CD4-positive, alpha-beta T cell treated with Interleukin-2 at 100 ng/mL for 4 hours (primary cell): ENCODE data around the gene ZC3H12A.

Experiments used
- DNase-seq: peaks from one replicate; pipeline ENCODE4 v3.0.0-alpha.2; 2020; ENCODE audit warnings: low spot score

ZC3H12A gene

DNA sequence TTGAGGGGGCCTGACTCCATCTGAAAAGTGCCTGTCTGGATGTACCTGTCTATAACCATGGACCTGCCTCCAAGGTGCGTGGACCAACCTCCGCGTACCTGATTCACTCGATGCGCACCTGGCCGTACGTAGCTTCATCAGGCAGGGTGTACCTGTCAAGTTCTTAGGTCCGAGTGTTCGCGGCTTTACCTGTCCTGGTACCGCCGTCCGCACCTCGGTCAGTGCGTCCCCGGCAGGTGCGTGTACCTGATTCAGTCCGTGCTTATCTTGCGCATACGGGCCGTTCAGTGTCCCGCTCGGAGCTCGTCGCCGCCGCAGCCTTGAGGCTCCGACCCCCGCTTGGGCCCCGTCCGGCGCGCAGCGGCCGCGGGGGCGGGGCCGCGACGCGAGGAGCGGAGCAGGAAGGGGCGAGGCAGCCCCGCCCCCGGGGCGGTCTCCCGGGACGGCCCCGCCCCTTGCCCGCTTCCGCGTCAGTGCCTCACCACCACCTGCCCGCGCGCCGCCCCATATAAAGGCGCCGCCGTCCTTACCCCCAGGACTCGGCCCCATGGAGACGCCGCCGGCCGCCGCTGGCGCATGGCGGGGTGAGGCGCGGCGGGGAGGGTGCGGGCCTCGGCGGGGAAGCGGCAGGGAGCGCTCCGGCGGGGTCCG is at the start of gene ZC3H12A:
Gene ZC3H12A (plus strand): TSS at position 535 of the 651 bp plus-strand sequence. CDS start 917 bp downstream, outside the sequence.
- DNase-seq = peak; percentile 92

DNA sequence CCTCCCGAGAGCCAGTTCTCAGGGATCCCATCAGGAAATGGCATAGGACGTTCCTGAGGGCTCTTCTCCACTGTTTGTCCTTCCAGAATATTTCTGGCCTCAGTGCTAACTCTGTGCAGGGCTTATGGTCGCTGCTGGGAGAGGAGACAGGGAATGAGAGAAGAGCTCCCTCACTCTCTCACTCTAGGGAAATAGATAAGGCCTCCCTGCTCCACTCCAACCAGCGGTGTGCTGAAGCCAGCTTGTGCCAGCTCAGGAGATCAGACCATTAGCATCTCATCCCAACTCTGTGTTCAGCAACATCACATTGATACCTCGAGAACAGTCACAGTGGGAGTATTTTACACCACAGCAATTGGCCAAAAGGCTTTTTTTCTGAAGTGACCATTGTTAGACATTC is 49.2 kb upstream of the ZC3H12A start:
- DNase-seq = no peak

- DNase-seq = no peak
Measured at GRCh38 chr1:37429029-37429428, 45.4 kb upstream of the ZC3H12A start.

- DNase-seq = no peak
Measured at GRCh38 chr1:37430103-37430985, 44.0 kb upstream of the ZC3H12A start.

DNA sequence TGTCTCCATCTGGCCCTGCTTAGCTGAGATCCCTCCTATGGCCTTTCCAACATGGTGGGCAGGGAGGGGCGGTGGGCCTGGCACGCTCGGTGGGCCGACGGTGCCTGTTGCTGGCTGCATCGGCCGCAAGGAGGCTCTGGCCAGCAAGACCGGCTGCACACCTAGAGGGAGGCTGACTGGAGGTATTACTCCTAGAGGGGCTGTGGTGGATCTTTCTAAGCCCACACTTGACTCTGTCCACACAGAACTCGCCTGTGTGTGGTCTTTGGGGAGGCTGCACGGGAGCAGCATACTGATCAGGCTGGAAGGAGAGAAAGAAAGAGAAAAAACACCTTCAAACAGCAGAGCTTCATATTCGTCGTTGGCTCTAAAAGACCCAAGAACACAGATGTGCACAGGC is 41.7 kb upstream of the ZC3H12A start:
- DNase-seq = no peak

GRCh38 chr1:37433171-37433570 is 41.2 kb upstream of the ZC3H12A start:
- DNase-seq = no peak

- peak; percentile 61 for DNase-seq
Measured at GRCh38 chr1:37434292-37435225, 39.8 kb upstream of the ZC3H12A start.

DNA sequence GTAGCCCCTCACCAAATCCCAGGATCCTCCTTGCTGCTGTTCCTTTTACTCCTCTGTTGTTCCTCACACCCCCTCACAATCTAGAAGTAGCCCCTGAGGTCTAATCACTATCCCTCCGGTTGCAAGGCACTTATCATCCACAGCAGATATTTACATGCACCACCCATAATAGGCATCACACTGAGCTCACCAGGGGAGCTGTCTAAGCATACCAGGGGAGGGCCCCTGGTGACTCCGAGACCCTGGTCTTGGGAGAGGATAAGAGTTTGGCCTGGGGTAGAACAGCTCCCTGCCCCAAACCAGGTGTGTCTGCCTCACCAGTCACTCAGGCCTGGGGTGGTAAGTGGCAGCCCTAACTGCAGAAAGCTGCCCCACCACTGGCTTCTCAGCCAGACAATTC is 37.3 kb upstream of the ZC3H12A start:
- DNase-seq = no peak

GRCh38 chr1:37438037-37438868 is 36.1 kb upstream of the ZC3H12A start:
- DNase-seq = no peak

DNA sequence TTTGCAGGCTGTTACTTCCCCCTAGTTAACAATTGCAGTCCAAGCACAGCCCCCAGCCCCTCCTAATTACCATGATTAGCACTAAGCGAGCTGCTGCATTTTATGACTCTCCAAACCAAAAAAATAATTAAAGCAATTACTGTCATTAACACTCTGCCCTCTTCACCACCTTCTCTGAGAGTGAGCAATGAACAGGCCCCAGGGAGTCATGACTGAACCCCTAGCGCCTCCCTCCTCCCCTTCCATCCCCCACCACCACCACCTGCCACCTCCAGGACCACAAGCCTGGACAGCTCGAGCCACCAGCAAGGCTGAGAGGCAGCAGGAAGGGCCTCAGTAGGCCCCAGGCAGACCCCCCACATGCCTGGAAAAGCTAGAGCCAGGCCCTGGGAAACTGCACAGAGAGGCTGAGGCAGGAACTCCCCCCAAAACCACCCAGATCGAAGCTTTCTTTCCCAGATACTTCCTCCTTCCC is 35.5 kb upstream of the ZC3H12A start:
- no peak for DNase-seq

DNA sequence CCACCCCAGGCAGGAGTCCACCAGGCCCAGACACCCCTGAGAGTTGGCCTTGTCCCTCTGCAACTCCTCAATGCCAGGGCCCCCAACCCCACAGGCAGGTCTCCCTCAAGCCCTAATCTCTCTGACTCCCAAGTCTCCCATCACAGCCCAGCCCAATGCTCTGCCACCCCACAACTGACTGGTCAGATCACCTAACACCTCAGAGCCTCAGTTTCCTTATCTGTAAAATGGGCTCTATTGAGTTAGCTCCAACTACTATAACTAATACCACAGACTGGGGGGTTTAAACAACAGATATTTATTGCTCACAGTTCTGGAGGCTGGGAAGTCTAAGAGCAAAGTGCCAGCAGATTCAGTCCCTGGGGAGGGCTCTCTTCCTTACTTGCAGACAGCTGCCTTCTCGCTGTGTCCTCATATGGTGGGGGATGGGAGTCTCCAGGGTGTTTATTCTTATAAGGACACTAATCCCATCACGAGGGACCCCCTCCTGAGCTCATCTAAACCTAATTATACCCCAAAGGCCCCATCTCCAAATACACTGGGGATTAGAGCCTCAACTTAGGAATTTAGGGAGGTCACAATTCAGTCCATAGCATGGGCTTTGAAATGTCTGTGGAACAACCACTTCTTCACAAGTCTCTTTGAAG is 34.9 kb upstream of the ZC3H12A start:
- DNase-seq = no peak

DNA sequence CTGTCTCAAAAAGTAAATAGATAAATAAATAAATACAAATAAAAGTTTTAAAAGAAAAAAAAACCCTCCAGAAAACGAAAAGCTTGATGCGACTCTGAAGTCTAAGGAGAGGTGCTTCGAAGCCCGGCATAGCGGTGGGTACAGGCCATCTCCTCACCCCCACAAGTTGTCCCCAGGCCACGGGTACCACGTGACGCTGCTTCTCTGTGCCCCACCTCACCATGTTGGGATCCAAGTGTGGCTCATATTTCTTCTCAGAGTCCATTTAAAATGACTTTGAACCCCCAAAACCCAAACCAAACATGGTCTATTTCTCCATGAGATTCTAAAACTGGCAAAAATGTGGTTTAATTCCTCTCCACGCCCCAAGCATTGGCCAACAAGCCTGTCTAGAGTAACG is 32.9 kb upstream of the ZC3H12A start:
- DNase-seq = no peak

DNA sequence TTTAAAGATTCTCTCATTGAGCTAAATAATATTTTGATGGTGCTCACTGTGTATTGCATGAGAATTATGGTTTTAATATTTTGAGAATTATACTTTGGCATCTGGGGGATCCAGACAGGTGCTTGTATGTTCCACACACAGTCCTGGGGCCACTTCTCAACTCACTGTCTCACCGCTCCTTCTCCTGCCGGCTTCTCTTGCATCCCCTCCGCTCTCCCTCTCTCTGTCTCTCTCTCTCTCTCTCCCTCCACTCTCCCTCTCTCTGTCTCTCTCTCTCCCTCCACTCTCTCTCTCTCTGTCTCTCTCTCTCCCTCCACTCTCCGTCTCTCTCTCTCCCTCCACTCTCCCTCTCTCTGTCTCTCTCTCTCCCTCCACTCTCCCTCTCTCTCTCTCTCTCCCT is 32.2 kb upstream of the ZC3H12A start:
- no peak for DNase-seq

- DNase-seq = no peak
Measured at GRCh38 chr1:37442644-37443043, 31.7 kb upstream of the ZC3H12A start.

DNA sequence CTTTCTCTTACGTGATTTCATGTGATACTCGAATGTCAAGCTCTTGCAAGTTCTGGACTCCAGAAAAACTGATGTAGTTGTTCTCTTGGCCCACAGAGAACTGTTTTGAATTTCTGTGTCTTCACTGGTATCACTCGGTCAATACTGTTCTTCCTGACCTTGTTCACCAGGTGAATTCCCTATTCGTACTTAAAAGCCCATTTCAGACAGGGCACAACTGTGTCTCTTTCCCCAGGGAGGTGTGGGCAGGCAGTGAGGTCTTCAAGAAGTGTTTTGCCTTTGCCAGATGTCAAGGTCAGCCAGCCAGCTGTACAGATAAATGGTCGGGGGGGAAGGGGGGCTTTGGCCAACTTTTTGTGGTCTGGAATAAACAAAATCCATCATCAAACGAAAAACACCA is 27.5 kb upstream of the ZC3H12A start:
- no peak for DNase-seq

- DNase-seq = no peak
Measured at GRCh38 chr1:37448185-37448584, 26.2 kb upstream of the ZC3H12A start.

- DNase-seq = no peak
Measured at GRCh38 chr1:37448691-37449417, 25.5 kb upstream of the ZC3H12A start.

DNA sequence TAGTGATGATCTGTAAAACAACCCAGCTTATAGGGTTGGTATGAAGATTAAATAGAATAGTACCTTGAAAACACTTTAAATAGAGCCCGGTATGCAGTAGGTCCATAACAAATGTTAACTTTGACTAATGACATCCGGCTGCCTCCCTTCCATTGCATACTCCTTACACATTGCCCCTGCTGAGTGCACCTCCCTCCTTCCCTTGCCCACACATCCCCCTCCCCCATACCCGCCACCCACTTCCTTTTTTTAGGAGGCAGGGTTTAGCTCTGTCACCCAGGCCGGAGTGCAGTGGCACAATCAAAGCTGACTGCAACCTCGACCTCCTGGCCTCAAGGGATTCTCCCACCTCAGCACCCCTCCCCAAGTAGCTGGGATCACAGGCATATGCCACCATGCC is 24.4 kb upstream of the ZC3H12A start:
- DNase-seq = no peak

- no peak for DNase-seq
Measured at GRCh38 chr1:37452416-37452815, 22.0 kb upstream of the ZC3H12A start.

DNA sequence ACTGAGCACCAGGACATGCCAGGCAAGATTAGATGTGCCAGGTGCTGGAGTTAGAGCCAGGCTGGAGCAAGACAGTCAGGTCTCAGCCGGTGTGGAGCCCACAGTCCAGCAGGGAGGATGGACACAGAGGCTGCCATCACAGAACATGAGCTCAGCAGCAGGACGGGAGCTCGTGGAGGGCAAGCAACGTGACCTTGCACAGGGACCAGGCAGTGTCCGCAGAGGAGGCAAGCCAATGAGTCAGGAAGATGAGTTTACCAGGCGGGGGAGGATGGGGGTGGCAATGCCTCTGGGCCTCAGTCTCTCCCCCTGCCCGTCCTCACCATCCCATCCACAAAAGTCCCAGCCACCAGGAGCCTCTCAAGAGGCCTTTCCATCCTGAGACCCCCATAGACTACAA is 20.7 kb upstream of the ZC3H12A start:
- no peak for DNase-seq
